NCI-H69 (cell line): ENCODE measurements around the gene CCDC70.
"Not testable (repeated sequence)": the region's sequence is repeated elsewhere in the genome, so short reads cannot be mapped to it uniquely, and the experiment has no call there.

Experiments
- DNase-seq: peaks from one replicate; lab custom pipeline; 2025; lab: John Stamatoyannopoulos, UW

CCDC70 gene

DNA sequence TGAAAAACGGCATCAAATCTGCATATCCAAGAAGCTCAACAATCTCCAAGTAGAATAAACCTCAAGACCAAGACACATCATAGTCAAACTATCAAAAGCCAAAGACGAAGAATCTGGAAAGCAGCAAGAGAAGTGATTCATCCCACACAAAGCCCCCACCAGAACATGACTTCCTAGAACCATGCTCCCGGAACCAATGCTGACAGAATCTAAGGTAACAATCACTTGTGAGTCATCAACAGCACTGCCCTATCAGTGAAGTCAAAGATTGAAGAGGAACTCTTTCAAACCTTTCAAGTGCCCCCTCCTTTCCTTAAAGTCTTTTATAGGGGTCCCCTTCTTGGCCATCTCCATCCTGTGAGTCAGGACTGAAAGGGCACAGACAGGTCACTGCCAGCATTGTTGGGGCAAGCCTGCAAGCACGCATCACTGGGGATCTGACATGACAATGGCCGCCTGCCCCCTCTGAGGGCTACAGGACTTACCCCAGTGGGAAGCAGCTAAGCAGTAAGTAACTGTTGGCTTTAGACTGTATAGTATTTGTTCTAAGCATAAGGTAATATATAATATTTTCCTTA lies at the start of gene CCDC70:
Gene CCDC70 (plus strand): TSS at position 247 of the 578 bp plus-strand sequence. CDS start 3,443 bp downstream, outside the sequence.
- DNase-seq, result no peak

- no peak for DNase-seq
These were observed 47.7 kb upstream of the CCDC70 start for GRCh38 chr13:51814071-51814470.

- peak; percentile 74 for DNase-seq
These were observed 46.7 kb upstream of the CCDC70 start for GRCh38 chr13:51814825-51815650.

- no peak for DNase-seq
These were observed 45.9 kb upstream of the CCDC70 start for GRCh38 chr13:51815848-51816247.

GRCh38 chr13:51816604-51817249 lies 45.0 kb upstream of the CCDC70 start:
- peak; percentile 86 for DNase-seq

DNA sequence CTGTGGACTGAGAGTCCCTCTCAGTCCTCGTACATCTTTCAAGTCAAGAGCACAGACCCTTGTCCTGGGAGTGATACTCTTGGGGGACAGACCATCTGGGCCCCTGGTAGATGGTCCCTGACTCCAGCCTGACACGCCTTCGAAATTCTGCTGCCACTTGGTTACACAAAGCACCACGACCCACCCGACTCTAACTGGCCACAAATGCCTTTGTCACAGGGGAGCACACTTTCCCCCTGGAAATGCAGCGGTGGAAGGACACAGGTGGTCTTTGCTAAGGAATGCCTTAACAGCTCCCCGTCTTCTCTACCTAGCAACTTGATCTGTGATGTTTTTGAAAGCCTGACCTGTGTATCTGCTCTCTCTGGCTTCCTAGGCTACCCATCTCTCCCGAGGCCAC lies 44.1 kb upstream of the CCDC70 start:
- DNase-seq, result no peak

GRCh38 chr13:51818276-51818675 lies 43.5 kb upstream of the CCDC70 start:
- DNase-seq, result peak; percentile 24

- DNase-seq, result no peak
These were observed 42.8 kb upstream of the CCDC70 start for GRCh38 chr13:51818781-51819511.

DNA sequence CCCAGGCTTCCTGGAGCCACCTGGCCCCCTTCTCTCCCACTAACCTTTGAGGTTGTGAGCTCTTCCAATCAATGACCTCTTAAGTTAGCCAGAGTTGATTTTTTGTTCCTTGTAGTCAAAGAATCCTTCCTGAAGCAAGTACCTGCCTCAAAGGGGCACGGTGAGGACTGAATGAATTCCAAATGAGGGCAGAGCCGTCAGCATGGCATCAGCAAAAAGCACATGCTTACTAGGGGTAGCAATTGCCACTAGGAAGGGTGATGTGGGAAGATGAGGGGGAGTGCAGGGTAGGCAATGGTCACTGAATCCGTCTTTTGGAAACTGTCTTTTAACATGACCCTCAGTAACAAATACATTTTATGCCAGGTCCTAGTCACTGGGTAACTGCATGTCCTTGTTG lies 42.2 kb upstream of the CCDC70 start:
- DNase-seq, result no peak

- no peak for DNase-seq
These were observed 41.7 kb upstream of the CCDC70 start for GRCh38 chr13:51820016-51820597.

- peak; percentile 20 for DNase-seq
These were observed 40.2 kb upstream of the CCDC70 start for GRCh38 chr13:51821606-51822005.

DNA sequence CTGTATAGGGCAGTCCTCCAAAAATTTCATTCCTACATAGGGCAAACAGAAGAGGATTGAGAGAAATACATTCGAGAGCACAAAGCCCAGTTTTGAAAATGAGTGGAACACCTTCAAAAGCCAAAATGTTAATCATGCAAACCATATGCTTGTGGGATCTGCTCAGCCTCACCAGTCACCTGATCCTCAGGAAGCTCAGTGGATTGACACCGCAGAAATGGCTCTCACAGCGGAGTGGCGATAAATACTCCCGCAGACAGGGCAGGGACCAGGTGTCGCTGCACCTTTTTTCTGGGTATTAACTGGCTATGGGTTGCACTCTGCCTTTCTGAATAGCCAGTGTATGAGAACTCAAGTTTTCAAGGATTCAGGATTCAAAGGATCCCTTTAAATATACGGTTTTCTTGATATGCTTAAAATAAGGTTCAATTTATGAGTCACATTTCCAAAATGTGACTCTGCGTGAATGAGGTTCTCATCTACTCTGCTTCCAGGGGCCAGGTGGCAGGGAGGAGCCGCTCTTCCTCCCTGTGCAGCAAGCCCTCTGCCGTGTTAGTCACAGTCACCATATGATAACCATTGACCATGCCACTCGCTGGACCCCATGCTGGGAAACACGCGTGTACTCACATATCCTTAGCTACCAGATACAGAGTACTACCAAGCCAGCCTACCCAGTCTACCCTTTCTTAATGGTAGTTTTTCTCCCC lies 39.5 kb upstream of the CCDC70 start:
- peak; percentile 61 for DNase-seq

- DNase-seq, result no peak
These were observed 38.4 kb upstream of the CCDC70 start for GRCh38 chr13:51823359-51823758.

DNA sequence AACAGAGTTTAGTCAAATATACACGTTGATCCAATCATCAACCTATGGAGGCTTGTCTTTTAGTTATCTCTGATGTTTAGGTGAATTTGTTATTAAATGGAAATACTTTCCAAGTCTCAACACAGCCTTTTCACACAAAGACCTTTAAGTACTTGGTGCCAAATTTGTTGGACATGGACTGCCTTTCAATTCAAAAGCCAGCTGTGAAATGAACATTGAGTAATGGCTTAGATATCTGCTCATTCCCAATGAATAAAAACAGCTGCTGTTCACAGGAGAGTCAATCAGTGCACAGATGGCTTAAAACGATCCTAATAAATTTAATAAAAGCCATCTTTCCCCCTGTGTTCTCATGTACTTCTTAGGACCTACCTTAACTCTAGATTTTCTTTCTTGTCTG lies 37.9 kb upstream of the CCDC70 start:
- no peak for DNase-seq

- DNase-seq, result not testable (repeated sequence)
These were observed 37.1 kb upstream of the CCDC70 start for GRCh38 chr13:51824712-51825111.

DNA sequence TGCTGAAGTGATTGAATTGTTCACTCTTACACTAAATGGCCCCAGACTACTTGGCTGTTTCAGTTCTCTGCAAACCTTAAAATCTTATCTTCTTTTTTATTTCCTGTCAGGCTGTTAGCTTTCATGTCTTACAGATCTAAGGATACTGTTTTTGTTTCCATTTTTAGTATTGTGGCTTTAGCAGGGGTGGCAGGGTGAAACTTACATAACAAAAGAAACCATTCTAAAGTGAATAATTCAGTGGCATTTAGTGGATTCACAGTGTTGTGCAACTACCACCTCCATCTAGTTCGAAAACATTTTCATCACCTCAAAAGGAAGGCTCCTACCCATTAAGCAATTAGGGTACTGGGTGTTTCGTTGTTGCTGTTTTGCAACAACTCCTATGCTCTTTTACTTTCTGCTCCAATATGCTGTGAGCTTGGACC lies 36.6 kb upstream of the CCDC70 start:
- DNase-seq, result no peak

GRCh38 chr13:51825681-51826254 lies 36.0 kb upstream of the CCDC70 start:
- no peak for DNase-seq

DNA sequence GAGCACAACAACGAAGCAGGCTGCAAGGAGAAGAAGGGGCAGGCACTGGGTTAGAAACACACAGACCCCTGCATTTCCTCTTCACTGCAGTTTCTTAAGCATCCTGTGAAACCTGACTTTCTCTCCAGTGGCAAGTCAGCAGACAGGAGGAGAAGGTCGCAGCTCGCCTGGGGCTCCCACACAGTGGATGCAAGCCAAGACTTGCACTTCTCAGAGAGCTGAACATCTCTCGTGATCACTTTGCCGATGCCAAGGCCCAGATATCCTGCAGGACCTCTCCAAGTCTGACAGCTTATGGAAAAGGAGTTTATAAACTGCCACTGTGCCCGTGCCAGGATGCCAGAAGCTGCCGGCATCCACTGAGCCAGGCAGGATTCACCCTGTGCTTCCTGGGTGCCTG lies 35.2 kb upstream of the CCDC70 start:
- DNase-seq, result no peak

DNA sequence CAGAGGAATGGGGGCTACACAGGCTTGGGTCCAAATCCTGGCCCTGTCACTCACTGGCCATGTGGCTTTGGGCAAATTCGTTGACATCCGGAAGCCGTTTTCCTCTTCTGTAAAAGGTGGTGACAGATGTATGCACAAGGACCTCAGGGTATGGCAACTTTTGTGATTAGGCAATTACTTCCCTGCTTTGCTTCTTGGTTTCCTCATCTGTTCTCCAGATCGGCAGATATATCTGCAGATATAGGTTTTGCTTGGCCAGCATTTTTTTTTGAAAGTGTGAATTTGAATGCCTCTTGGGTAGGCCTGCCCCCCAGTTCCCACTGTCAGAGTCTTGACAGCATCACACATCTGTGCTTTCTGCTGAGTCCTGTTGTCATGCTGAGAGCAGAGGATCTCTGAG lies 34.5 kb upstream of the CCDC70 start:
- DNase-seq, result no peak

- DNase-seq, result no peak
These were observed 32.8 kb upstream of the CCDC70 start for GRCh38 chr13:51828730-51829567.
